MM.1S (cell line): Measurements from ENCODE around the gene TEX48.
A peak's percentile ranks its signal among the peaks of the same experiment; 100 is the strongest.

Source experiments
- DNase-seq: peaks from one replicate; pipeline ENCODE4 v3.0.0-alpha.2; 2015
- H2AFZ ChIP-seq: fragments of 300-600 bp; sonication (generic); 2 replicates; pipeline ENCODE4 v1.6.0; 2016; ENCODE audit warnings: antibody characterized with exemption, low read length
- H3F3A ChIP-seq: fragments of 300-600 bp; sonication (generic); 2 replicates; pipeline ENCODE4 v1.6.1; 2016; ENCODE audit warnings: mild to moderate bottlenecking, antibody characterized with exemption, low read length, moderate library complexity, mixed read lengths; ENCODE audit not compliant: insufficient read depth
- H3K27ac ChIP-seq: fragments of 300-600 bp; sonication (generic); 2 replicates; pipeline ENCODE4 v1.5.1; 2016; ENCODE audit warnings: mild to moderate bottlenecking, low read length
- H3K27me3 ChIP-seq: fragments of 300-600 bp; sonication (generic); replicated peaks from 2 replicates; pipeline ENCODE4 v1.6.0; 2016; ENCODE audit warnings: low read length; ENCODE audit not compliant: insufficient read depth
- H3K36me3 ChIP-seq: fragments of 300-600 bp; sonication (generic); replicated peaks from 2 replicates; pipeline ENCODE4 v1.6.1; 2016; ENCODE audit warnings: mild to moderate bottlenecking, low read length, mixed read lengths; ENCODE audit not compliant: insufficient read depth
- H3K4me1 ChIP-seq: fragments of 300-600 bp; sonication (generic); 2 replicates; pipeline ENCODE4 v1.6.1; 2016; ENCODE audit warnings: low read length, mixed read lengths
- H3K4me2 ChIP-seq: fragments of 300-600 bp; sonication (generic); 2 replicates; pipeline ENCODE4 v1.6.0; 2016; ENCODE audit warnings: low read depth, low read length
- H3K4me3 ChIP-seq: fragments of 300-600 bp; sonication (generic); 2 replicates; pipeline ENCODE4 v1.5.1; 2016; ENCODE audit warnings: low read length, mixed read lengths
- H3K79me2 ChIP-seq: fragments of 300-600 bp; sonication (generic); 2 replicates; pipeline ENCODE4 v1.6.1; 2016; ENCODE audit warnings: mixed run types, low read length, mixed read lengths
- H3K9ac ChIP-seq: fragments of 300-600 bp; sonication (generic); 2 replicates; pipeline ENCODE4 v1.6.1; 2016; ENCODE audit warnings: low read length, mixed read lengths
- H3K9me2 ChIP-seq: fragments of 300-600 bp; sonication (generic); replicated peaks from 2 replicates; pipeline ENCODE4 v1.6.1; 2016; ENCODE audit warnings: mild to moderate bottlenecking, low read length, mixed read lengths; ENCODE audit not compliant: insufficient read depth
- H3K9me3 ChIP-seq: fragments of 300-600 bp; sonication (generic); replicated peaks from 2 replicates; pipeline ENCODE4 v1.6.1; 2016; ENCODE audit warnings: mild to moderate bottlenecking, low read length, mixed read lengths; ENCODE audit not compliant: insufficient read depth
- H4K20me1 ChIP-seq: fragments of 300-600 bp; sonication (generic); 2 replicates; pipeline ENCODE4 v1.6.1; 2016; ENCODE audit warnings: mild to moderate bottlenecking, low read length, moderate library complexity, mixed read lengths; ENCODE audit not compliant: insufficient read depth
- EZH2 ChIP-seq: fragments of 300-600 bp; sonication (generic); optimal IDR thresholded peaks from 2 replicates; pipeline ENCODE3; 2017; ENCODE audit warnings: low read depth, mild to moderate bottlenecking, antibody characterized with exemption, low read length, mixed read lengths
- EZH2phosphoT487 ChIP-seq: fragments of 300-600 bp; sonication (generic); IDR thresholded peaks from 2 replicates; pipeline ENCODE4 v1.6.1; 2018; ENCODE audit warnings: antibody characterized with exemption, low read length
- TF ChIP-seq, protein P1 (sequence below): fragments of 300-600 bp; sonication (generic); IDR thresholded peaks from 2 replicates; pipeline ENCODE4 v1.5.1; 2016; ENCODE audit warnings: antibody characterized with exemption, low read length, mixed read lengths

TEX48 gene, protein sequence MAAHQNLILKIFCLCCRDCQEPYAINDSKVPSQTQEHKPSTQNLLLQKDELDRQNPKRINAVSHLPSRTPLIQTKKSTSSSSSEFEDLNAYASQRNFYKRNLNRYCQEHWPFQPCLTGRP

DNA sequence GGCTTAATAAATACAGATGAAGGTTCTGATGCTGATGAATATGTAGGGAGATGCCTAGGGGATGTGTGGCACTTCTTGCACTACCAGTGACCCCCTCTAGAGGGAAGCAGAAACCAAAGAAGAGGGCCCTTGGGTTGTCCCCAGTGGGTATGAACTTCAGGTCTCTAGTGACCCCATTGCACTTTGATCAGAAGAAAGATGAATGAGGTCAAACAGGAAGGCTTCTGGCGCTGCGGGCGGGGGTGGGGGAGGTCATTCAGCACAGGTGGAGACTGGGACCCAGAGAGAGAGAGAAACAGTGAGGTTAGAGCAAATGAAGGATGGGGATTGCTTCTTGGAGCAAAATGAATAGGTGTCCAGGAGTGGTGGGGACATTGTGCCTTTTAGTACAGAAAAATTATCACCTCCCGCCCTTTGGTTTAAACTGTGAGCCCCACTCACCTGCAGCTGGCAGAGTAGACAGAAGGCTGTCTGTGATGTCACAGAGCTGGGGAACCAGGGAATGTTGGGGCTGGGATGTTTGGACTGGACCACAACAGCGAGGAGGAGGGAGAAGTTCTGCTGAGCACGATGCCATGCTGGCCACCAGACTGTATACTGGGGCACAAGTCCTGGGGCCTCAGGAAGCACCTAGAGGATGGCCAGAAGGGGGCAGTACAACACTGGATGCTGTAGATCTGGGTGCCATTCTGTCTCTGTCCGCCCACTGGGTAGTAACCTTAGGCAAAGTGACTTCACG is at the start of gene TEX48:
Gene TEX48 (minus strand): TSS at position 599 of the 739 bp plus-strand sequence. CDS start 10,469 bp downstream, outside the sequence.
- H3K27ac ChIP-seq, result no peak within 1 kb of the TSS
- H3K79me2 ChIP-seq, result no peaks in the 10 kb centered on the region
- H3K27me3 ChIP-seq, result no peaks in the 10 kb centered on the region
- H4K20me1 ChIP-seq, result no peaks in the 10 kb centered on the region
- no peaks in the 10 kb centered on the region for H3K9me2 ChIP-seq
- H3F3A ChIP-seq, result 0 out of 2 replicates have a peak, but pooled peaks cover 5% of the 10 kb centered on the region
- H3K4me1 ChIP-seq, result peaks cover 5% of the 10 kb centered on the region
- TF ChIP-seq EZH2 (no peak), EZH2phosphoT487 (no peak)
- TF ChIP-seq, protein P1, sequence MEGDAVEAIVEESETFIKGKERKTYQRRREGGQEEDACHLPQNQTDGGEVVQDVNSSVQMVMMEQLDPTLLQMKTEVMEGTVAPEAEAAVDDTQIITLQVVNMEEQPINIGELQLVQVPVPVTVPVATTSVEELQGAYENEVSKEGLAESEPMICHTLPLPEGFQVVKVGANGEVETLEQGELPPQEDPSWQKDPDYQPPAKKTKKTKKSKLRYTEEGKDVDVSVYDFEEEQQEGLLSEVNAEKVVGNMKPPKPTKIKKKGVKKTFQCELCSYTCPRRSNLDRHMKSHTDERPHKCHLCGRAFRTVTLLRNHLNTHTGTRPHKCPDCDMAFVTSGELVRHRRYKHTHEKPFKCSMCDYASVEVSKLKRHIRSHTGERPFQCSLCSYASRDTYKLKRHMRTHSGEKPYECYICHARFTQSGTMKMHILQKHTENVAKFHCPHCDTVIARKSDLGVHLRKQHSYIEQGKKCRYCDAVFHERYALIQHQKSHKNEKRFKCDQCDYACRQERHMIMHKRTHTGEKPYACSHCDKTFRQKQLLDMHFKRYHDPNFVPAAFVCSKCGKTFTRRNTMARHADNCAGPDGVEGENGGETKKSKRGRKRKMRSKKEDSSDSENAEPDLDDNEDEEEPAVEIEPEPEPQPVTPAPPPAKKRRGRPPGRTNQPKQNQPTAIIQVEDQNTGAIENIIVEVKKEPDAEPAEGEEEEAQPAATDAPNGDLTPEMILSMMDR, result peak; percentile 78
- H3K9ac ChIP-seq, result no peak within 1 kb of the TSS
- peak within 1 kb of the TSS; percentile 48 for H3K4me2 ChIP-seq
- DNase-seq, result peak; percentile 78
- H2AFZ ChIP-seq, result 0 out of 2 replicates have a peak within 1 kb of the TSS, but pooled peaks have one; percentile 43
- H3K9me3 ChIP-seq, result no peaks in the 10 kb centered on the region
- H3K36me3 ChIP-seq, result no peaks in the 10 kb centered on the region
- H3K4me3 ChIP-seq, result 0 out of 2 replicates have a peak within 1 kb of the TSS, but pooled peaks have one; percentile 16

DNA sequence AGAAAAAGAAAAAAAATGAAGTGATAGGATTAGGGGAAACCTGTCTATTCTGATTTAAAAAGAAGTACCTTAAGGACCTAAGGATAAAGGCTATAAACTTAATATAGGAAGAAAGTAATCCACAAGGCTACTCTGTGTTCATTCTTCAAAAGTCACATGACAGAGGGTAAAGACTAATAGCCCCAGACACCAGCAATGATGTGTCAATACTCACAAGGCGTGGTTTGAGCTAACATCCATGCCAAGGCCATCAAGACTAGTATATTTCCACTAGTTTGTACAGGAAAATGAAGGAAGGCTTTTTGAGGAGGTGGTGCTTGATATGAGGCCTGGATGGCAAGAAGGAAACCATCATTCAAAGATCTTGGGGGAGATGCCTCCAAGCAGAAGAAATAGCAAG is 49.7 kb upstream of the TEX48 start:
- DNase-seq, result no peak
- no peak overlapping the region for H3K9ac ChIP-seq
- no peaks in the 10 kb centered on the region for H3K9me3 ChIP-seq
- no peak overlapping the region for H3K27ac ChIP-seq
- no peaks in the 10 kb centered on the region for H3K4me1 ChIP-seq
- H3F3A ChIP-seq, result no peaks in the 10 kb centered on the region
- no peak overlapping the region for H3K4me3 ChIP-seq
- H3K79me2 ChIP-seq, result no peaks in the 10 kb centered on the region
- no peaks in the 10 kb centered on the region for H4K20me1 ChIP-seq
- H2AFZ ChIP-seq, result no peak overlapping the region
- TF ChIP-seq EZH2phosphoT487 (no peak), EZH2 (no peak)
- TF ChIP-seq, protein P1, result no peak
- H3K36me3 ChIP-seq, result no peaks in the 10 kb centered on the region
- H3K9me2 ChIP-seq, result no peaks in the 10 kb centered on the region
- H3K27me3 ChIP-seq, result no peaks in the 10 kb centered on the region
- H3K4me2 ChIP-seq, result no peak overlapping the region

DNA sequence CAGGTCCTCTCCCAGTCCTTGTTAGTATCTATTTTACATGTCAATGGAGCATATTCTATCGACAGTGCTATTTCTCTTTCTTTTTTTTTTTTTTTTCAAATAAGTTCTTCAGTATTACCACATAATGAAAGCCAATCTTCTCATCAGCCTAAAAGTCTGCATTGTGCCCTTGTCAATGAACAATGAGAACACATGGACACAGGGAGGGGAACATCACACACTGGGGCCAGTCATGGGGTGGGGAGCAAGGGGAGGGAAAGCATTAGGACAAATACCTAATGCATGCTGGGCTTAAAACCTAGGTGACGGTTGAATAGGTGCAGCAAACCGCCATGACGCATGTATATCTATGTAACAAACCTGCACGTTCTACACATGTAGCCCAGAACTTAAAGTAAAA is 47.7 kb upstream of the TEX48 start:
- Histone ChIP-seq H3K79me2 (no peaks in the 10 kb centered on the region), H3K27ac (no peak overlapping the region), H4K20me1 (no peaks in the 10 kb centered on the region), H3K4me3 (no peak overlapping the region), H3K9me2 (no peaks in the 10 kb centered on the region), H3F3A (no peaks in the 10 kb centered on the region), H2AFZ (no peak overlapping the region), H3K36me3 (no peaks in the 10 kb centered on the region), H3K4me1 (no peaks in the 10 kb centered on the region), H3K27me3 (no peaks in the 10 kb centered on the region), H3K9me3 (no peaks in the 10 kb centered on the region), H3K4me2 (no peak overlapping the region), H3K9ac (no peak overlapping the region)
- DNase-seq, result no peak
- TF ChIP-seq EZH2 (no peak), EZH2phosphoT487 (no peak)
- TF ChIP-seq, protein P1, result no peak
